Measurements from ENCODE around the gene SDK2.

The SDK2 gene

GRCh38 chr17:73644145-73645049, at the start of gene SDK2:
TSS of gene SDK2 (minus strand) at chr17:73644445. CDS start at chr17:73644088, 357 bp downstream.
- DNase-seq (ENCODE audit: low spot score), result peak; percentile 8

- DNase-seq (ENCODE audit: low spot score), result no peak
These were observed 48.8 kb upstream of the SDK2 start for GRCh38 chr17:73693071-73693470.

GRCh38 chr17:73691321-73691766, 47.1 kb upstream of the SDK2 start:
- no peak for DNase-seq (ENCODE audit: low spot score)

GRCh38 chr17:73690676-73691075, 46.4 kb upstream of the SDK2 start:
- DNase-seq (ENCODE audit: low spot score), result no peak

- no peak for DNase-seq (ENCODE audit: low spot score)
These were observed 45.5 kb upstream of the SDK2 start for GRCh38 chr17:73689596-73690275.

- DNase-seq (ENCODE audit: low spot score), result no peak
These were observed 42.7 kb upstream of the SDK2 start for GRCh38 chr17:73686961-73687360.

- no peak for DNase-seq (ENCODE audit: low spot score)
These were observed 41.9 kb upstream of the SDK2 start for GRCh38 chr17:73686126-73686525.

- DNase-seq (ENCODE audit: low spot score), result no peak
These were observed 39.9 kb upstream of the SDK2 start for GRCh38 chr17:73684183-73684582.

GRCh38 chr17:73683771-73684170, 39.5 kb upstream of the SDK2 start:
- DNase-seq (ENCODE audit: low spot score), result no peak

GRCh38 chr17:73681946-73682345, 37.7 kb upstream of the SDK2 start:
- no peak for DNase-seq (ENCODE audit: low spot score)

GRCh38 chr17:73679476-73679875, 35.2 kb upstream of the SDK2 start:
- DNase-seq (ENCODE audit: low spot score), result no peak

GRCh38 chr17:73678999-73679398, 34.8 kb upstream of the SDK2 start:
- DNase-seq (ENCODE audit: low spot score), result no peak

GRCh38 chr17:73669771-73670170, 25.5 kb upstream of the SDK2 start:
- no peak for DNase-seq (ENCODE audit: low spot score)

- DNase-seq (ENCODE audit: low spot score), result peak; percentile 4
These were observed 23.1 kb upstream of the SDK2 start for GRCh38 chr17:73667181-73667959.

GRCh38 chr17:73663614-73664013, 19.4 kb upstream of the SDK2 start:
- no peak for DNase-seq (ENCODE audit: low spot score)

GRCh38 chr17:73660366-73660765, 16.1 kb upstream of the SDK2 start:
- DNase-seq (ENCODE audit: low spot score), result no peak

- no peak for DNase-seq (ENCODE audit: low spot score)
These were observed 14.7 kb upstream of the SDK2 start for GRCh38 chr17:73658821-73659515.

- DNase-seq (ENCODE audit: low spot score), result peak; percentile 49
These were observed 13.3 kb upstream of the SDK2 start for GRCh38 chr17:73657473-73658116.

GRCh38 chr17:73654241-73654640, 10.0 kb upstream of the SDK2 start:
- no peak for DNase-seq (ENCODE audit: low spot score)

- DNase-seq (ENCODE audit: low spot score), result no peak
These were observed 9.6 kb upstream of the SDK2 start for GRCh38 chr17:73653810-73654209.

- DNase-seq (ENCODE audit: low spot score), result no peak
These were observed 8.7 kb upstream of the SDK2 start for GRCh38 chr17:73652886-73653480.

Measured in kidney tubule cell (primary cell).